Natural killer cell (primary cell): ENCODE data around the gene CLEC18B. TPM values are rescaled to one million over a fixed set of nuclear protein-coding genes. Genes with fewer than 3 reads are reported as not detected.
"Not testable (repeated sequence)": the region's sequence is repeated elsewhere in the genome, so short reads cannot be mapped to it uniquely, and the experiment has no call there.

ENCODE experiments used
- ATAC-seq, 3 donors: fragments of 150-1000 bp in 2 of 3; fragments of 200-7000 bp in 1 of 3; cut with Tn5 transposase; 1 replicate in 1 of 3; 2 replicates in 2 of 3; pipeline ENCODE4 v1.10.0; 2021; ENCODE audit warnings: mild to moderate bottlenecking in 2 of 3, moderate library complexity in 2 of 3
- DNase-seq, 2 donors: peaks; one replicate each; pipeline versions ENCODE4 v3.0.0 to v3.0.0-alpha.2; 2013 to 2021; ENCODE audit warnings: mixed read lengths in 1 of 2
- H3K27ac ChIP-seq: one replicate; pipeline ENCODE4 v1.5.1; 2013; ENCODE audit warnings: mild to moderate bottlenecking, low read length
- H3K27me3 ChIP-seq: one replicate; pipeline ENCODE4 v1.6.1; 2013; ENCODE audit warnings: low read length; ENCODE audit not compliant: control insufficient read depth, insufficient read depth
- H3K36me3 ChIP-seq: one replicate; pipeline ENCODE4 v1.6.1; 2013; ENCODE audit warnings: low read length; ENCODE audit not compliant: control insufficient read depth, insufficient read depth
- H3K4me1 ChIP-seq: one replicate; pipeline ENCODE4 v1.6.1; 2013; ENCODE audit warnings: low read length; ENCODE audit not compliant: control insufficient read depth, insufficient read depth
- H3K4me3 ChIP-seq: one replicate; pipeline ENCODE4 v1.5.1; 2013; ENCODE audit warnings: low read length
- H3K9me3 ChIP-seq: one replicate; pipeline ENCODE4 v1.6.1; 2013; ENCODE audit warnings: low read length; ENCODE audit not compliant: control insufficient read depth, insufficient read depth
- H3K27ac Mint-ChIP-seq, 2 donors: one replicate each; pipeline ENCODE4 v1.8.0; 2022; ENCODE audit warnings: mild to moderate bottlenecking in 2 of 2, mixed read lengths in 2 of 2, moderate library complexity in 1 of 2
- H3K27me3 Mint-ChIP-seq, 2 donors: one replicate each; pipeline ENCODE4 v1.8.0; 2022; ENCODE audit warnings: low read depth in 2 of 2, mixed read lengths in 2 of 2
- H3K36me3 Mint-ChIP-seq: one replicate; pipeline ENCODE4 v1.8.0; 2022; ENCODE audit warnings: mixed read lengths
- H3K4me1 Mint-ChIP-seq, 2 donors: one replicate each; pipeline ENCODE4 v1.8.0; 2022; ENCODE audit warnings: mixed read lengths in 2 of 2
- H3K4me3 Mint-ChIP-seq: one replicate; pipeline ENCODE4 v1.8.0; 2022; ENCODE audit warnings: mild to moderate bottlenecking, moderate library complexity, mixed read lengths
- H3K9me3 Mint-ChIP-seq, 2 donors: one replicate each; pipeline ENCODE4 v1.8.0; 2022; ENCODE audit warnings: mixed read lengths in 2 of 2
- WGBS: methylation state at CpG from one replicate; pipeline ENCODE4 v1.1.7; 2013; ENCODE audit warnings: missing lambda C conversion rate; ENCODE audit not compliant: insufficient coverage; 5-methylcytosine and 5-hydroxymethylcytosine counted together
- intact Hi-C: fragments of 100-400 bp; cut with micrococcal nuclease; formaldehyde crosslinking; loops from one replicate; pipeline ENCODE4 v1.14.2; 2022
- total RNA-seq, 4 donors: library from RNA; stranded (reverse); fragments of 120-200 nt in 1 of 4; gene quantifications; one replicate each; pipeline versions ENCODE4 v1.2.3 to v1.2.4, GENCODE V29; 2013 to 2022
- TF ChIP-seq, protein P1 (sequence below): fragments of 200-600 bp; IDR thresholded peaks from one replicate; pipeline ENCODE4 v1.8.0; 2022; ENCODE audit warnings: antibody characterized with exemption

The CLEC18B gene
- total RNA-seq, 3 donors from 2014 or later (not counting 1 experiment from before 2014, with no cell fraction given): 0.24 to 1.8 (median 0.30) TPM

DNA sequence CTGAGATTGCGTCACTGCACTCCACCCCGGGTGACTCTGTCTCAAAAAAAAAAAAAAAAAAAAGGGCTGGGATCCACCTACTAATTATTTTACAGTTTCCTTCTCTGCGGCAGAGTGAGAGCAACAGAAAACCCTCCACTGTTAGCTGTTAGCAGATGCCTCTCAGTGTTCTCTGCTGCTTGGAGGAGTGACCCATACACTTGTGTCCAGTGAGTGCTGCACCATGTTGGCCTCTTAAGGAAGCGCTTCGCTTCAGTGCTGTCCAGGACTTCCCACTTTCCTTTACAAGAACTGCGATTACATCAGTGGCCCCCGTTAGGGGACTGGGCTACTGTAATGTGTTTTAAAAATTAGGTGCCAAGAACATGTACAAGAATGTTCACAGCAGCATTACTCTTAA, 18.4 kb upstream of the CLEC18B start:
- H3K9me3 ChIP-seq: no peaks in the 10 kb centered on the region
- peaks cover 20% of the 10 kb centered on the region for H3K4me1 ChIP-seq
- TF ChIP-seq, protein P1, sequence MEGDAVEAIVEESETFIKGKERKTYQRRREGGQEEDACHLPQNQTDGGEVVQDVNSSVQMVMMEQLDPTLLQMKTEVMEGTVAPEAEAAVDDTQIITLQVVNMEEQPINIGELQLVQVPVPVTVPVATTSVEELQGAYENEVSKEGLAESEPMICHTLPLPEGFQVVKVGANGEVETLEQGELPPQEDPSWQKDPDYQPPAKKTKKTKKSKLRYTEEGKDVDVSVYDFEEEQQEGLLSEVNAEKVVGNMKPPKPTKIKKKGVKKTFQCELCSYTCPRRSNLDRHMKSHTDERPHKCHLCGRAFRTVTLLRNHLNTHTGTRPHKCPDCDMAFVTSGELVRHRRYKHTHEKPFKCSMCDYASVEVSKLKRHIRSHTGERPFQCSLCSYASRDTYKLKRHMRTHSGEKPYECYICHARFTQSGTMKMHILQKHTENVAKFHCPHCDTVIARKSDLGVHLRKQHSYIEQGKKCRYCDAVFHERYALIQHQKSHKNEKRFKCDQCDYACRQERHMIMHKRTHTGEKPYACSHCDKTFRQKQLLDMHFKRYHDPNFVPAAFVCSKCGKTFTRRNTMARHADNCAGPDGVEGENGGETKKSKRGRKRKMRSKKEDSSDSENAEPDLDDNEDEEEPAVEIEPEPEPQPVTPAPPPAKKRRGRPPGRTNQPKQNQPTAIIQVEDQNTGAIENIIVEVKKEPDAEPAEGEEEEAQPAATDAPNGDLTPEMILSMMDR: no peak
- H3K27ac ChIP-seq: no peak overlapping the region
- H3K27me3 ChIP-seq: no peaks in the 10 kb centered on the region
- Mint-ChIP-seq H3K4me1 (peaks cover 22 to 24% of the 10 kb centered on the region in 2 donors), H3K27me3 (no peaks in the 10 kb centered on the region), H3K27ac (peak overlapping the region; percentile 86 to 87), H3K36me3 (no peaks in the 10 kb centered on the region), H3K9me3 (no peaks in the 10 kb centered on the region), H3K4me3 (no peak overlapping the region)
- no peak overlapping the region for H3K4me3 ChIP-seq
- DNase-seq: no peak
- intact Hi-C loops: no loop called here
- H3K36me3 ChIP-seq: no peaks in the 10 kb centered on the region
- ATAC-seq: no peak
- 80% methylated on average over 7 of the region's 7 CpGs for WGBS

DNA sequence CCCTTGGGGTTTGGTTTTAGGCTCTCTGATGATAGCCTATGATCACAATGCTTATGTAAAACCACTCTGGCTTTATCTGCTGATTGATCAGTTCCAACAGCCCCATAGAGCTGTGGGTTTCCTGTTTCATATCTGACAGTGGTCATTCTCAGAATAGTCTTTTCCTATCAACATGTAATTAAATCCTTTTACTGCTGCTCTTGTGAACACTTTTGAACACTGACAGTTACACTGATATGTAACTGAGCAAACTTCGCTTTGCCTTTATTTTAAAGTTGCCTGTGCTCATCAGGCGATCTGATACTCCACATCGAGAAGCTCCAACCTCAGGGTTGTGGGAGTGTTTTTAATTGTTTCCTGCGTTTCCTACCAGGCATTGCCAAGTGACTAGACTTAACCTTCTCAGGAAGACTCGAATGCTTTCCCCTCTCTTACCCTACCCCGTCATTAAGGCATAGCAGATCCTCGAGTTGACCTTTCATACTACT, 17.3 kb upstream of the CLEC18B start:
- 21% methylated on average over 6 of the region's 7 CpGs for WGBS
- TF ChIP-seq, protein P1: no peak
- no peaks in the 10 kb centered on the region for H3K9me3 Mint-ChIP-seq
- peak overlapping the region; percentile 86 for H3K4me3 Mint-ChIP-seq
- H3K36me3 Mint-ChIP-seq: no peaks in the 10 kb centered on the region
- H3K9me3 ChIP-seq: no peaks in the 10 kb centered on the region
- no peaks in the 10 kb centered on the region for H3K27me3 Mint-ChIP-seq
- DNase-seq (peak in 1 of 2 donors; percentile 15), ATAC-seq (peak; percentile 53 to 85 (median 68))
- H3K4me1 ChIP-seq: peaks cover 20% of the 10 kb centered on the region
- H3K4me3 ChIP-seq: no peak overlapping the region
- no peaks in the 10 kb centered on the region for H3K27me3 ChIP-seq
- intact Hi-C loops: no loop called here
- H3K36me3 ChIP-seq: no peaks in the 10 kb centered on the region
- H3K27ac ChIP-seq: peak overlapping the region; percentile 24
- H3K4me1 Mint-ChIP-seq: peaks cover 22 to 24% of the 10 kb centered on the region in 2 donors
- H3K27ac Mint-ChIP-seq: peak overlapping the region; percentile 86 to 87

DNA sequence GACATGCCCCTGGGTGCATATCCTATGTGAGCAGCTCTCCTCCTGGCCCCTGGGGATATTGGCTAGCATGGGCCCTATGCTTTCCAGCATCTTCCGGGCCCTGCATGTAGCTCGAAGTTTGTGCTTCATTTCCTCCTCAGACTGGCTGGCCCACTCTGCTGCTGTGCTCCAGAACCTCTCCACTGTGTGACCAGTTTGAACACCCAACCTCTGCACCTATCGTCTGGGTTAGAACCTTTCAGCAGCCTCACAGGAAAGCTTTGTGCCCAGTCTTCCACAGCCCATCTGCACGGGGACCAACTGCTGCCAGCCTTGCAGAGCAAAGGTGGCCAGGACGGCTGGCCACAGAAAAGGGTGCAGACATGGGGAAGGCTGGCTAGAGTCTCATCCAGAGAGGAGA, 10.2 kb upstream of the CLEC18B start:
- Histone ChIP-seq H3K4me1 (no peaks in the 10 kb centered on the region), H3K36me3 (no peaks in the 10 kb centered on the region), H3K27me3 (no peaks in the 10 kb centered on the region), H3K27ac (no peak overlapping the region), H3K9me3 (no peaks in the 10 kb centered on the region), H3K4me3 (no peak overlapping the region)
- TF ChIP-seq, protein P1: no peak
- Mint-ChIP-seq H3K27ac (no peak overlapping the region), H3K4me1 (no peaks in the 10 kb centered on the region), H3K4me3 (no peak overlapping the region), H3K9me3 (no peaks in the 10 kb centered on the region), H3K27me3 (no peaks in the 10 kb centered on the region), H3K36me3 (no peaks in the 10 kb centered on the region)
- no peak for ATAC-seq
- intact Hi-C loops: no loop called here
- WGBS: 83% methylated on average over 5 of the region's 5 CpGs
- no peak for DNase-seq

DNA sequence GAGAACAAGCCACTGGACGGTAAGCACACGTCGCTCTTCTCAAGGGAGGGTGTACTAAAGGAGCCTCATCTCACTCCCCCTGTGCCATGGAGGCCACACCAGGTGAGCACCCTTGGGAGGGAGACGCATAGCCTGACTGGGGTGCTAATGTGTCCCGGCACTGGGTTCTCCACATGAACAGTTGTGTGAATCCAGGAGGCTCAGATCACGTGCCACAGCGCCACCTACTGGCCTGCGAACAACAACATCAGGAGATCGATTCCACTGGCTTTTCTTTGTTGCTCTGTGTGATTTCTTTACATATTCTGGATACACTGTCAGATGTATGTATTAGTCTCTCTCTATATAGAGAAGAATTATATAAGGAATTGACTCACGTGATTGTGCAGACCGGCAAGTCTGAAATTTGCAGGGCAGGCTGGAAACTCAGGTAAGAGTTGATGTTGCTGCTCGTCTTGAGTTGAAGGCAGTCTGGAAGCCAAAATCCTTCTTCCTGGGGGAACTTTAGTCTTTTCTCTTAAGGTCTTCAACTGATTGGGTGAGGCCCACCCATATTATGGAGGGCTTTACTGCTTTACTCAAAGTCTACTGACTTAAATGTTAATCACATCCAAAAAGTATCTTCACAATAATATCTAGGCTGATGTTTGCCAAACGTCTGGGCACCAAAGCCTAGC, 8.9 kb upstream of the CLEC18B start:
- ATAC-seq: peak; percentile 60 to 85 (median 75)
- intact Hi-C loops, H3K4me3 Mint-ChIP-seq: not testable (repeated sequence)

DNA sequence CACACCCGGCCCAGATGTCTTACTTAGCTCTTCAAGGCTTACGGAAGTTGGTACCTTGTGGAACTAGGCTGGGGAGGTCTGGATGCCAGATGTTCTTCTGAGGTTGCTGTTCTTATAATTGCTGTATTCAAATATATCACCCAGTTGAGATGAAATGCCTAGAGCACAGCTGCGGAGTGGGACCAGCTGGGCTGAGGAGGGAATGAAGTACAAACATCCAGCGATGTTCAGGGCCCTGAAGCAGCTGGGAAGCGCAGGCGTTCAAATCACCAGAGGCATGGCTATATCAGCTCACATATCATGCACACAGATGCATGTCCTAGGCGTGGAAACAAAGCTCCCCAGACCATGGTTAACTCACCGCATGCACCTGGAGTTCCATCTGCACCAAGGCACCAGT, 7.2 kb upstream of the CLEC18B start:
- H3K27ac Mint-ChIP-seq, H3K4me1 ChIP-seq, DNase-seq, H3K9me3 Mint-ChIP-seq, H3K27me3 Mint-ChIP-seq, H3K27ac ChIP-seq, ATAC-seq, H3K4me3 ChIP-seq, H3K27me3 ChIP-seq, H3K9me3 ChIP-seq, H3K36me3 Mint-ChIP-seq, H3K36me3 ChIP-seq, intact Hi-C loops, H3K4me3 Mint-ChIP-seq, H3K4me1 Mint-ChIP-seq: not testable (repeated sequence)
- WGBS: no CpG with 5 or more reads among the region's 8 CpGs

More for the DNA sequence above, 8.9 kb upstream of the CLEC18B start:
- H3K27ac Mint-ChIP-seq, H3K9me3 ChIP-seq, H3K4me1 ChIP-seq, H3K27me3 ChIP-seq, H3K27ac ChIP-seq, H3K4me3 ChIP-seq, H3K9me3 Mint-ChIP-seq, H3K36me3 ChIP-seq, H3K36me3 Mint-ChIP-seq, H3K27me3 Mint-ChIP-seq, H3K4me1 Mint-ChIP-seq: not testable (repeated sequence)
- peak; percentile 44 to 62 for DNase-seq
- TF ChIP-seq, protein P1: peak; percentile 70
- WGBS: 36% methylated on average over 13 of the region's 13 CpGs
